Measurements from ENCODE around the gene MYOZ1. TPM values are rescaled to one million over a fixed set of nuclear protein-coding genes. Genes with fewer than 3 reads are reported as not detected.

Gene MYOZ1
- polyA plus RNA-seq, 3 donors: 4.8 to 5.4 (median 5.0) TPM

DNA sequence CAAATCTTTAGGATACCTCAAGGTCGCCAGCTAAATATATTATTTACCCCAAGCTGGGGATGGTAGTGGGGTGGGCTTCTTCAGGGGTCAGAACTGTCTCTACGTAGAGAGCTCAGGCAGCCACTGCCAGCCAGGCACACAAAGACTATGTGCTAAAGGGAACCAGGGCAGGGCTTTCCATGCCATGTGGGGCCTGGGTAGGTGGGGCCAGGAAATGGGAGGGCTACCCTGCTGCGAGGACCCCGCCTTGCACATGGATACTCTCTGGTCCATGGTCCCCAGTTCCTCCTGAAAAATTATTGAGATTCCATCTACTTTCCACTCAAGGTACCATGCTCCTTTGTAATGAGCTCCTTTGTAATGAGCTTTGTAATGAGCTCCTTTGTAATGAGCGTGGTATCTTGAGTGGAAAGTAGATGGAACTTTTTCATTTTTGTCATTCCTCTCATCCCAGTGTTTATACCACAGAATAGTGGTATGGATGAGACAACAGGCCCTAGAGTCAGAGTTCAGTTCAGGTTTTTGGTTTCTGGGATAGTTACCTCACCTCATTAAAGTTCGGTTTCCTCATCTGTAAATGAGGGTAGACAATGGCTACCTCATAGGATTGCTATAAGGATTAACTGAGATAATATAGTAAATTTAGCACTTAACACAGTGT is 8.7 kb upstream of the MYOZ1 start:
- DNase-seq (ENCODE audit: extremely low read depth in 1 of 11, low read depth in 9 of 11, low spot score in 4 of 11): no peak

DNA sequence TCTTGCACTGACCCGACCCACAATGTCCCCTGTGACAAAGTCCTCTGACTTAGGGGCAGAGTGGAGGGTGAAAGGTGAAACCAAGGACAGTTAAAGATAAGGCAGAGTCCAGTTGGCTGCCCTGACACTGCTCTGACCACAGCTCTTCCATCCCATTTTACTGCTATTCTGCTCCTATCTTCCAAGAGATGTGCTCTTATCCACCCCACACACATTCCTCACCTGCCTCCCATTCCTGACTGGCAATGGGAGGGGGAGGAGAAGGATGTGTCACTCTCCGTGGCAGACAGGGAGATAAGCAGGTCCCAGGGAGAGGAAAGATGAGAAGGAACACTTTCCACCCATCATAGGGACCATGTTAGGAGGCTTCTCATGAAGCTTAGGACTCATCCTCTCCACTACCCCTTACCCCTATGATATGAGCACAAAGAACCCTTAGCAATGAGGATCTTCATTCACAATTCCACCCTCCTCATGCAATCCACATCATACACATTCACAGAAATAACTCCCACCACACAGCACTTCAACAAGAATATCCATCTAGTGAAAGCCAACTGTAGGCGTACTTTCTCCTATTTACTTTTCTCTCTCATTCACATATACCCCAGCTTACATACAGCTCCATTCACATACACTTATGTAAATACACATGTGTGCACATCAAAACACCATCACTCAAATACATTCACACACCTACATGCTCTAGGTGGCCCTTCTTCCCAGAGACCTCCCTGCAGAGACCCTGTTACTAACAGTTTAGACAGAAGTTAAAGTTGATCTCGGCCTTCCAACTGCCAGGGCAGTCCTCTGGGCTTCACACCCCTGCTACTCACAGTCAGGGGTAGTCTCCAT is 7.9 kb upstream of the MYOZ1 start:
- DNase-seq (ENCODE audit: extremely low read depth in 1 of 11, low read depth in 9 of 11, low spot score in 4 of 11): no peak

DNA sequence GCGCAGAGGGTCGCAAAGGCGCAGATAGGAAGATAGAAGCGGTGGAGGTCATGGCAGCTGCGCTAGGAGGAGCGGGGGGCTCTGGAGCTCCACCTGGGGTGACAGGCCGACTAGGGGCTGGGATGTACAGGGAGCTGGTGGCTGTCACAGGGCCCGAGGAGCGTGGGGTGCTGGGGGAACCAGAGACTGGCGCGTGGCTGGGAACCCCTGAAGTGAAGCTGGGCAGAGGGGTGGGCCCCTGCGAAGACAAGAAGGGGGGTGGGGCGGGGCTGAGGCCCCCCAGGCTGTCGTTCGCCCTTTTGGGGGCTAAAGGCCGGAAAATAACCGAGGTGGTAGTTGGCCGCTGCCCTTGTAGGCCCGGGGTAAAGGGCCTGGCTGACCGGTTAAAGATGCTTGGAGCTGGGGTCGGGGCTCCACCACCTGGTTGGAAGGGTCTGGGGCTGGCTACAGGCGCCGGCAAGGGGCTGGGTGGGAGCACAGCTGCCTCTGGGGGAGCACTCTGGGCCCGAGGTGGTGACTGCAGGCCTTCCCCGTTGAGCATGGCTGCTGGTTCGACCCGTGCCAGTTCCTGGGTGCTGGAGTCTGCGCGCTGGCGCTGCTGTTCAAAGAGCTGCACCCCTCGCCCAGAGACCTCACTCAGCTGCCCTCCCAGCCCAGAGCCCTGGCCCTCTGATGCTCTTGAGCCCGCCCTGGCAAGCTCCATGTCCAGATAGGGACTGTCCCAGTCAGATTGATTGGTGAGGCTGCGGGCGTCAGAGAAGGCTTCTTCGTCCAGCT is 6.8 kb upstream of the MYOZ1 start:
- DNase-seq (ENCODE audit: extremely low read depth in 1 of 11, low read depth in 9 of 11, low spot score in 4 of 11): no peak

GRCh38 chr10:73647211-73647874 is 6.1 kb upstream of the MYOZ1 start:
- peak in 10 of 11 donors; percentile 56 to 80 (median 67) for DNase-seq (ENCODE audit: extremely low read depth in 1 of 11, low read depth in 9 of 11, low spot score in 4 of 11)

DNA sequence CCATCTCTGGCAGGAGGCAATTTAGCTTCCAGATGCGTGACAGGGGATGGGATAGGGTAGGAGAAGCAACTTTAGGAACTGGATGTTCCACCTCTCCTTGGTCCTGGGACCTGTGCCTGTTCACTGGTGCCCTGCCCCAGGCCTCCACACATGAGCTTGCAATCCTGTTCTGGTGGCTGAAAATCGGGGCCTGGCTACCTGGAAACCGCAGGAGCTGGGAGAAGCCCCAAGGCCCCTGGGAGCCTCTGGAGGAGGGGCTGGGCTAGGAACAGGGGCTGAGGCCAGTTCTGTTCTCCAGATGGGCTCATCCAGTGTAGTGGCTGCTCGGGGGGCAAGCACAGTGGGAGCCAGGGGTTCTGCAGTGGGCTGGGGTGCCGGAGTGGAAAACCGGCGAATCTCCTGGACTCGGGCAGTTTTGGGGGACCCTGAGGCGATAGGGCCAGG is 5.3 kb upstream of the MYOZ1 start:
- DNase-seq (ENCODE audit: extremely low read depth in 1 of 11, low read depth in 9 of 11, low spot score in 4 of 11): no peak

GRCh38 chr10:73645251-73645650 is 4.0 kb upstream of the MYOZ1 start:
- DNase-seq (ENCODE audit: extremely low read depth in 1 of 11, low read depth in 9 of 11, low spot score in 4 of 11): no peak

GRCh38 chr10:73644767-73645166 is 3.5 kb upstream of the MYOZ1 start:
- no peak for DNase-seq (ENCODE audit: extremely low read depth in 1 of 11, low read depth in 9 of 11, low spot score in 4 of 11)

DNA sequence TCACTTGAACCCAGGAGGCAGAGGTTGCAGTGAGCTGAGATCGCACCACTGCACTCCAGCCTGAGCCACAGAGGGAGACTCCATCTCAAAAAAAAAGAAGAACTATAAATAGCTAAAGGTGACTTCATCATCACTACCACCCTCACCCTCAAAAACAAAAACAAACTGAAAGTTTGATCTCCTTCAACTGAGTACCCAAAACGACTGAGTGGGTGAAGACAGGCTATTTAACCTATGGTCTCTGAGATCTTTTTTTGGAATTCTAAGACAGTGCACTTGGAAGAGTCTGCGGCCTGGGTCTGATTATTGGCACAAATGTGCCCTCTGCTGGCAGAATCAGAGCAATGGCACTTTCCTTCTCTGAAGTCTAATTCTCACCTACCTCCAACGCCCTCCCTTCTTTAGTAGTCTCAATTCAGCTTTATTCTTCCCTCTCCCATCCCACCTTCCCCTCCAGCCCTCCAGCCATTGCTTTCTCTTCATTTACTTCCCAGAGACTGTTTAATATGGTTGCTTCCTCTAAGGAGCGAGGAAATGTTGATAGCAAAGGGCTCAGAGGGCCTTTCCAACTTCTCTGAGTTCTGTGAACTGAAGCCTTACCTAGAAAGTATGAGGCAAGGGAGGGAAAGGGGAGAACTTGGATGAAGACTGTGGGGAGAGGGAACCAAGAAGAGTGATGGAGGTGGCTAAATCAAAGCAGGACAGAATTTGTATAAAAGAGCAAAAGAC is 2.9 kb upstream of the MYOZ1 start:
- DNase-seq (ENCODE audit: extremely low read depth in 1 of 11, low read depth in 9 of 11, low spot score in 4 of 11): peak in 7 of 11 donors; percentile 49 to 63 (median 58)

DNA sequence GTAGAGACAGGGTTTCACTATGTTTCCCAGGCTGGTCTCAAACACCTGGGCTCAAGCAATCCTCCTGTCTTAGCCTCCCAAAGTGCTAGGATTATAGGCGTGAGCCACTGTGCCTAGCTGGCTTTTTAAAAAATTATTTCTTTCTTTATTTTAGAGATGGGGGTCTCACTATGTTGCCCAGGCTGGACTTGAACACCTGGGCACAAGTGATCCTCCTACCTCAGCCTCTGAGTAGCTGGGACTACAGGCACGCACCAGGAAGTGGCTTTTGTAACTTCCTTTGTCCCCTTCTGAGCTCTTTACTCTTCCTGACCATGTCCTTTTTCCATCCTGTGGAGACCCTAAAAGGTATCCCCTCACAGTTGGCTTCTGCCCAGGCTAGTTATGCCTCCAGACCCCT is 2.1 kb upstream of the MYOZ1 start:
- DNase-seq (ENCODE audit: extremely low read depth in 1 of 11, low read depth in 9 of 11, low spot score in 4 of 11): no peak

GRCh38 chr10:73639286-73639685 is 2.0 kb downstream of the MYOZ1 start:
- DNase-seq (ENCODE audit: extremely low read depth in 1 of 11, low read depth in 9 of 11, low spot score in 4 of 11): no peak

GRCh38 chr10:73635781-73636180 is 5.5 kb downstream of the MYOZ1 start:
- no peak for DNase-seq (ENCODE audit: extremely low read depth in 1 of 11, low read depth in 9 of 11, low spot score in 4 of 11)

DNA sequence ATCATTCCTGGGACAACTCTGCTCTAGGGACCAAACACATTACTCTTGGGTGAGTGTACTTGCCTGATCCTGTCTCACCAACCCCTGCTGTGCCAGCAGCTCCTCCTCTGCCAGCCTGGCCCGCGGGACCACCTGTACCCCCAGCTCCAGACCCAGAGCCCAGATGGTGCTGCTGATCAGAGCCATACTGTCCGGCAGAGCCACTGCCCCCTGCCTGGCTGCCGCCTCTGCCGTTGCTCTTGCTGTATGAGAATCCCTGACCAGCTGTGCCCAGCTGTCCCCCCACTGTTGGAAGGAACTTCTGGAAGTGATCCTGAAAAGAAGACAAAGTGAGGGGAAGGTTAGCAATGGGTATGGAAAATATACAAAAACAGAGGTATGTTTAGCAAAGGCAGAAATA is 6.9 kb downstream of the MYOZ1 start:
- DNase-seq (ENCODE audit: extremely low read depth in 1 of 11, low read depth in 9 of 11, low spot score in 4 of 11): no peak

- no peak for DNase-seq (ENCODE audit: extremely low read depth in 1 of 11, low read depth in 9 of 11, low spot score in 4 of 11)
Observed at GRCh38 chr10:73629165-73629564, 12.1 kb downstream of the MYOZ1 start.

- no peak for DNase-seq (ENCODE audit: extremely low read depth in 1 of 11, low read depth in 9 of 11, low spot score in 4 of 11)
Observed at GRCh38 chr10:73628405-73628804, 12.9 kb downstream of the MYOZ1 start.

GRCh38 chr10:73627300-73627699 is 14.0 kb downstream of the MYOZ1 start:
- no peak for DNase-seq (ENCODE audit: extremely low read depth in 1 of 11, low read depth in 9 of 11, low spot score in 4 of 11)

GRCh38 chr10:73625884-73626752 is 15.2 kb downstream of the MYOZ1 start:
- peak; percentile 97 to 99 (median 98) for DNase-seq (ENCODE audit: extremely low read depth in 1 of 11, low read depth in 9 of 11, low spot score in 4 of 11)

DNA sequence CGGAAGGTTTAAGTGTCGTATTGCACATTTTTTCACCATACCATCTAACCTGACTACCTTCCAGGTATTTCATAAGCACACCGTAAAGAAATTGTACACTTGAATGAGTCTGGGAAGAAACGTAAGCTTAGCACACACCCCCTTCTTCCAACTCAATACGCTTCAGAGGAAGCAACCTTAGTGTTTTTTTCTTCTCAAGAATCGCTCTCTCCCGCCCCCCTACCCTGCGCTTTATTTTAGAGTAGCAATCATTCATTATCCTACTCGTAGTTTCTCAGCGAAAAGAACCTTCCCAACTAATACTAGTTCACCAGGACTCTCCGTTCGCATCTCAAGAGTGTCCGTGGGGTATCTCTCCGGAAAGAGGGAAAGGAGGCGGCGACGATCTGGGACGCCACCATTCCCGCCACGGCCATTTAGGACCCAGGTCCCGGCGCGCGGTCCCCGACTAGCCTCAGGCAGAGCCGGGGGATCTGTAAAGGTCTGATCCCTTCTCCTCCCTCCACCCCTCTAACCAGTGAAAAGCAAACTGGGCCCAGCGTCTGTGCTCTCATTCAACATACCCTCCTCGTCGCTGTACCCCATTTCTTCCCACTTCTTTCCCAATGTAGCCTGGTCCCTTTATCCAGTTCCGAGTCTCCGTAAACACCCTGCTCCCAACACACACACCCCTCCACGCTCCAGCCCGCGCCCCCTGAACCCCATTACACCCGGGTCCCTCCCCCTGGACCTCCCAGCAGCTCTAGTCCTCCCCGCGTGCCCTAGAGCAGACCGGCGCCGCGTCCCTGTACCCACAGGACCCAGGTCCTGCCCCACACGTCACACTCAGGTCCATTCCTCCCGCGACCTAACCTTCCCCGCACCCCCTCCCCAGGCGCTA is 16.0 kb downstream of the MYOZ1 start:
- peak in 6 of 11 donors; percentile 40 to 60 (median 49) for DNase-seq (ENCODE audit: extremely low read depth in 1 of 11, low read depth in 9 of 11, low spot score in 4 of 11)
